ENCODE data around the gene NF1.

DNA sequence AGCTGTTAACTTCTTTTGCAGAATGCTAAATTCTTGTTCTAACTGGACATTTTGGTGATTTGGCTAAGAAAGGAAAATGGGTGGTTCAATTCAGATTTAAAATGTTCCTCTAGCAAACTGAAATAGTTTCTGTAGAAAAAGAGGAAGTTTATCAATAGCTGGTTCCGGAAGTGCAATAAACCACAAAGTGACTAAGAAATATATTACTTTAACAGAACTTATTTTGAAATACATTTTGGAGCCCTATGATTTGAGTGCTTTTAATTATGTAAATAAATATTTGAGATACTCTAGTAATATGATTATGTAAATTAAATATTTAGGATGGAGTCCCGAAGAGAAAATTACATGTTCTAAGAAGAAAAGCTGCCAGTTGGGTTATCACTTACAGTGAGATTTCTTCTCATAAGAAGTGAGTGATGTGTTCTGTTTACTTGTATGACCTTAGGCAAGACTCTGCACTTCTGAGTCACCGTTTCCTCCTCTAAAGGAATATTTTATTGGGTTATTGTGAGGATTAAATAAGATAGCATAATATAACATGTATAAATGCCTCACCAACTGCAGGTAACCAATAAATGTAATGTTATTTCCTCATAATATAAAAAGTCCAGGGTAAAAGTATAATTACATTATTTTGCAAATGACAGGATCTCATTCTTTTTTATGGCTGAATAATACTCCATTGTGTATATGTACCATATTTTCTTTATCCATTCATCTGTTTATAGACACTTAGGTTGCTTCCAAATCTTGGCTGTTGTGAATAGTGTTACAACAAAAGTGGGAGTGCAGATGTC, 219.4 kb downstream of the NF1 start, which contains the start of gene EVI2B:
- TF ChIP-seq POLR2A (IDR thresholded peaks at IDR 0.05) = peak in 1 of 3 donors; percentile 50
- TF ChIP-seq, protein P1, sequence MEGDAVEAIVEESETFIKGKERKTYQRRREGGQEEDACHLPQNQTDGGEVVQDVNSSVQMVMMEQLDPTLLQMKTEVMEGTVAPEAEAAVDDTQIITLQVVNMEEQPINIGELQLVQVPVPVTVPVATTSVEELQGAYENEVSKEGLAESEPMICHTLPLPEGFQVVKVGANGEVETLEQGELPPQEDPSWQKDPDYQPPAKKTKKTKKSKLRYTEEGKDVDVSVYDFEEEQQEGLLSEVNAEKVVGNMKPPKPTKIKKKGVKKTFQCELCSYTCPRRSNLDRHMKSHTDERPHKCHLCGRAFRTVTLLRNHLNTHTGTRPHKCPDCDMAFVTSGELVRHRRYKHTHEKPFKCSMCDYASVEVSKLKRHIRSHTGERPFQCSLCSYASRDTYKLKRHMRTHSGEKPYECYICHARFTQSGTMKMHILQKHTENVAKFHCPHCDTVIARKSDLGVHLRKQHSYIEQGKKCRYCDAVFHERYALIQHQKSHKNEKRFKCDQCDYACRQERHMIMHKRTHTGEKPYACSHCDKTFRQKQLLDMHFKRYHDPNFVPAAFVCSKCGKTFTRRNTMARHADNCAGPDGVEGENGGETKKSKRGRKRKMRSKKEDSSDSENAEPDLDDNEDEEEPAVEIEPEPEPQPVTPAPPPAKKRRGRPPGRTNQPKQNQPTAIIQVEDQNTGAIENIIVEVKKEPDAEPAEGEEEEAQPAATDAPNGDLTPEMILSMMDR (IDR thresholded peaks at IDR 0.05 in 8 of 11, conservative IDR thresholded peaks at IDR 0.05 in 3 of 11) = no peak
